T-helper 9 cell (primary cell): ENCODE measurements around the gene SERP2.

Experiments
- DNase-seq: peaks from one replicate; pipeline ENCODE4 v3.0.0-alpha.2; 2020

The SERP2 gene

GRCh38 chr13:44359983-44360375, 13.6 kb upstream of the SERP2 start:
- no peak for DNase-seq

- DNase-seq = no peak
Measured at GRCh38 chr13:44362394-44363040, 11.1 kb upstream of the SERP2 start.

GRCh38 chr13:44363631-44364344, 9.8 kb upstream of the SERP2 start:
- no peak for DNase-seq

GRCh38 chr13:44364345-44365000, 9.2 kb upstream of the SERP2 start:
- no peak for DNase-seq

- no peak for DNase-seq
Measured at GRCh38 chr13:44365008-44365407, 8.6 kb upstream of the SERP2 start.

GRCh38 chr13:44365899-44366298, 7.7 kb upstream of the SERP2 start:
- no peak for DNase-seq

GRCh38 chr13:44368062-44368591, 5.5 kb upstream of the SERP2 start:
- no peak for DNase-seq

GRCh38 chr13:44368599-44369368, 4.8 kb upstream of the SERP2 start:
- no peak for DNase-seq

GRCh38 chr13:44371421-44371820, 2.2 kb upstream of the SERP2 start:
- DNase-seq = no peak

- DNase-seq = no peak
Measured at GRCh38 chr13:44373247-44373600, 400 bp upstream of the SERP2 start.

DNA sequence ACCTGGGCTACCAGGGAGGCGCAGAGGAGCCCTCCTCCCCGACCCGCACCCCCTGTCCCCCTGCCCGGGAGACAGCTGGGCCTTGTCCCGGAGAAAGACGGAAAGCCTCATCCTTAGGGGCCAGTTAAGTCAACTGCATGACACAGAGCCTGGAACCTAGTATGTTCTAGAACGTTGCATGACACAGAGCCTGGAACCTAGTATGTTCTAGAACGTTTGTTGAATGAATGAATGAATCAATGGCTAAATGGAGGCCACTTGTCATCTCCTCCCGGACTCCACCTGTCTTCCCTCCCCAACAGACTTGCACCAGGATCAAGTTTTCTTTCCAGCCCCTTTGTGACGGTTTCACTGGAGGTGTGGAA, 706 bp downstream of the SERP2 start:
- DNase-seq = no peak

GRCh38 chr13:44378277-44378676, 4.7 kb downstream of the SERP2 start:
- DNase-seq = no peak

DNA sequence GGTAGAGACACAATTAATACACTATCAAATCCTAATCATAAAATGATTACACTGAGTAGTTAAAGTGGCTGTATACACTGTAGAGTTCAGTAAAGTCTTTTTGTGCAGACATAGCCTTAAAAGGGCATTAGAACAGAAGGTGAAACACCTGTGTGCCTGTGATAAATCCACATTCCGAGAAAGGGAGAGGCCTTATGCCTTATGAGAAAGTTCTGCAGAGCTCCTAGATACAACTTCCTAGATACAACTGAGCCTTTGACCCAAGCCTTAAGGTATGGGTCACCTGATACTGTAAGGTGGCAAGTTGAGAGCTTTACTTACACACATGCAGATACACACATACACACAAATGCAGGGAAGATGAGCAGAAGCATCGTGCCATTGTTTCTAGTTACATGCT, 6.3 kb downstream of the SERP2 start:
- no peak for DNase-seq

DNA sequence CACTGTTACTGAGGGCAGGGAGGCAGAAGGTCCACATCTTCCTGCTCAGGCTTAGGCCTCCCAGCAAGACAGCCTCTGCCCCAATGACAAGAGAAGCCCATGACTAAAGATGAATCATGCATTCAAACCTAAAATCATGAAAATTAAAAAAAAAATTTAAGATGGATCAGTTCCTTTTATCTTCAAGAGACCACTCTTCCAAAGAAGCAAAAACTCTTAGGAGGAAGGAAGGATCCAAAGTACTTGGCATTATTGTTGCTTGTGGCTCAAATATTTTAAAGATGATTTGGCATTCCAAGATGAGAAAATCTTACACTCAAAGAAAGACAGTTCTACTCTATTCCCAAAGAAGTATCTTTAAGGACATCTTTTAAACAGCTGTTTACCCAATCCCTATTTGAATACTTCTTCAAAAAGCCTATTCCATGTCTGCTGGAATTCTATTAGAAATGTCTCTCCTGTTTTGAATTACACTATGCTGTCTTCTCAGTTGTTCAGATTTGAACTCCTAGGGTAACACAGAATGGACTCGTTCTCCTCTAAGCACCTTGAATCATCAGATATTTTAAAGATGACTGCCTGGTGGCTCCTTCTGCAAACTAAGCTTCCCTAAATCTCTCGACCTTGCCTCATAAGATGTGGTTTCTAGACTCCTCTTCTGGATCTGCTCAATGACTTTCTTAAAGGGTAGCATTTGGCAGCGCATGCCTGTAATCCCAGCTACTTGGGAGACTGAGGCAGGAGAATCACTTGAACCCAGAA, 7.0 kb downstream of the SERP2 start:
- no peak for DNase-seq

DNA sequence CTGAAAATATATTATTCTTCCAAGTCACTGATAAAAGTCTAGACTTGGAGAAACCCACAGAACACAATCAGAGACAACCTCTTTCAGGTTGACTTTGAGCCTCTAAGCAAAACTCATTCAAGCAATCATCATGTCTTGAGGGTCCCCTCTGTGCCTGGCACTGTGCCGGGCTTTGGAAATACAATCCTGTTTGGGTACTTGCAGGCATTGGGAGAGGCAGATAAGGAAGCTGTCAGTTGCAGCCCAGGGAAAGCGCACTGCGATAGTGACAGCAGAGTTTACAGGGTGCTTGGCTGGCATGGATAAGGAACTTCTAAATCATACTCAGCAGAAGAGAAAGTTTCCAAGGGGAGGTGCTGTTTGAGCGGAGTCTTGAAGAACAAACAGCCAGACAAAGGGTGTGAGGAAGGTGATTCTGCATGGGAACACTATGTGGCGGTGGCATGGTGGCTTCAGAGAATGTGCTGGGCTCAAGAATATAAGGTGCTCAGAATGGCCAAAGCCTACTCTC, 9.1 kb downstream of the SERP2 start:
- DNase-seq = no peak

DNA sequence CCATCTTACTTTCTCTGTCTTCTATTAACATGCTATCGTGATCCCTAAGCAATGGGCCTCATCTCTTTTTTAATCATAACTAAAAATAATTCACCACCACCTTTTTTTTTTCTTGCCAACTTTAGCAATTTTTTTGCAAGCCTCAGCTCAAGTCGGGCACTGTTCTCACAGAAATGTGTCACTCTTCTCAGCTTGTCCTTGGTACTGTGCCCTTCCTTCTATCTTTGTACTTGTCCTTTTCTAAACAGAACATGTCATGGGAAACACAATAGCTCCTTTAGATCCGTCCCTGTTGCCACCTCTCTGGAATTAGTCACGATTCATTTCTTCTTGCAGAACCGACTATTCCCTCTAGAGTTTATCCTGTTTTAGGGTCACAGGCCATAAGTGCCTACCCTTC, 10.3 kb downstream of the SERP2 start:
- DNase-seq = no peak

DNA sequence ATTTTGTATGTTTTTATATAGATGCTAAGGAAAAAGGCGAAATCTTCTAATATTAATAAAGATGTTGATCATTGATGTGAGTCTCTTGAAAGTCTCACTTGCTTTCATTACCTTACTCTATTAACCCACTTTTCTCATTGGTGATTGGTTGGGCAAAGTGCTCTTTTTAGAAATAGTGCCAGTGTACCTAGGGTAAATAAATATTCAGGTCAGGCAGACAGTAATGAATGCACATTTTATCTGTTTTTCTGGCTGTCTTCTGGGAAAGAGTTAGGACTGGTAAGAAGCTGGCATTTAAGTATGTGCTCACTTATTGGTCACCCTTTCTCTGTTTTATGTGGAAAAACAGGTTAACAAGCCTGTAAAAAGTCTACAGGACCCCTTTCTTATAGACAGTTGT, 11.2 kb downstream of the SERP2 start:
- no peak for DNase-seq

GRCh38 chr13:44385401-44385800, 11.8 kb downstream of the SERP2 start:
- no peak for DNase-seq

- DNase-seq = no peak
Measured at GRCh38 chr13:44385847-44386246, 12.2 kb downstream of the SERP2 start.

- no peak for DNase-seq
Measured at GRCh38 chr13:44386913-44387556, 13.4 kb downstream of the SERP2 start.

GRCh38 chr13:44388427-44389059, 14.9 kb downstream of the SERP2 start:
- DNase-seq = no peak
